Measurements from ENCODE around the gene BCOR.

Gene BCOR

DNA sequence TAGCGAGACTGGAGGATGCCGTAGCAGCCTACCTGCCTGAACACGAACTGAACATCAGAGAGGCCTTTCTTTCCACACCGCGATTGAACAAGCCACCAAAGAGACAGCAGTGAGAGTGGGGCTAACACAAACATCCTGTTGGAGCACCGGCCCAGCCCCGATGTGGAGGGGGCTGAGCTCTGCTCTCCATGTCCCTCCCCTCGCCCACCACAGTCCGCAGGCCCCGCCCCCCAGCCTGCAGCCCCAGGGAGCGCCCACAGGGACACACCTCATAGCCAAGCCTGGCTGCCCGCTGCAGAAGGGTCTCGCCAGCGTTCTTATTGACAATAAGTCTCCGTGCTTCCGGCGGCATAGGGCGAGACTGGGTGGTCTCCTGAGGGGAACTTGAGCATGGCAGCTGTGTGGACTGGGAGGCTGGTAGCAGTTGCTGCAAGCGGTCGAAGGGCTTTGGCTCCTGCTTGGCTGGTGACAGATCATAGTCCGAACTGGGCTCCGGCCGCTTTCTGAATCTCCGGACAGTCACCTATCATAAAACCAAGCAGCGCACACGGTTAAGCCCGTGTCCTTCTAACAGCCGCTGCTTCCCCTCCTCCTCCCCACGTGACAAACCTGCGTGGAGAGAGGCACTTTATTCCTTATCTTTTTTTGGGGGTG is 35.8 kb downstream of the BCOR start:
- DNase-seq = no peak

DNA sequence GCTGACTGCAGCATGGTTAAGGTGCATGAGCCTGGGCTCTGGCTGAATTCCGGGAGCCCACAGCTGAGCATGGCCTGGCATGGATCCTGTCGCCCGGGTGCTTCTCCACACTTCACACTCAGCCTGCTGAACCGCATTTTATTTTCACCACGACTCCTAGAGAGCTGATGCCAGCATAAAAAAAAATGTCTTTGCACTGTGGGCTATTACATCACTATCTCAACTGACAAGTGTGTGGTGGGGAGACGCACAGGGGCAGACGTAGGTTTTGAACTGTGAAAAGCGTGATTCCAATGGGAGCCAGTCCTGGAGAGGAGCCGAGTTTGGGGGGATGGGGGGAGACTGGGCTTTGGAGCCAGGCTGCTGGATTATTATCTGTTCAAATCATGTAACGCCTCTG is 36.8 kb downstream of the BCOR start:
- DNase-seq = no peak

DNA sequence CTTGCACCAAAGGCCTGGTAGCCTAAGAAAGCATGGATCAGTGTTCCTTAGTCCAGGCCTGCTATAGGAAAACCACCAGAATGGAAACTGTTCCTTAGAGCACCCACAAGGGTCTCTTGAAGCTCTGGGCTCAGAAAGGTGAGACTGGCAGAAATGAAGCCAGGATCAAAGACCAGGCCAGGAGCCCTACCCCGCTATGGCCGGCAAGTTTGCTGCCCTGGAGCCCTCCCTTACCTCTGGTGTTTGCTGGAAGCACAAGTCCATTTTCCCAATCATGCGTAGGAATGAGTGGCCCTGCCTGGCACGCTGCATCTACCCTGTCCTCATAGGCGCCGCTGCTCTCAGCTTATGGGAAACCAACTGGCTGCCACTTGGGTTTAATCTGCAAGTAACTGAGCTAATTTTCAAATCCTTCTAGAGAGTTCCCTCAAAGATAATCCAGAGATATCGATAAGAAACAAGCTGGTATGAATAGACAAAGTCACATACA is 37.4 kb downstream of the BCOR start:
- no peak for DNase-seq

DNA sequence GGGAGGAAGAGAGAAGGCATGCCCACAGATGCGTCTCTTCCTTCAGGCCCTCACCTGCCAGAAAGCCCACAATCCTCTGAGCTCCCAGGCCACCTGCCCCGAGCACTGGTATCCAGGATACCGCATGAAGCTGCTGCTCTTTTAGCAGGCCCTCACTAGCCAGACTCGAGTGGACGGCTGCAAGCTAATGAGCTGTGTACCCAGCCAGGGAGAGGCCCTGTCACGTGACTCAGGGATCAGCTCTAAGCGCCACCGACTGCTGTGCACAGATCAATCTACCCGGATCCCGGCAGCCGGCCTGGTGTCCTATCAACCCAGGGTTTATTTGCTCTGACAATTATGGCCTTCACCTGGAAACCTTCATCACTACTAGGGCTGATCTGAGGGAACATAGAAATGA is 39.0 kb downstream of the BCOR start:
- DNase-seq = no peak

DNA sequence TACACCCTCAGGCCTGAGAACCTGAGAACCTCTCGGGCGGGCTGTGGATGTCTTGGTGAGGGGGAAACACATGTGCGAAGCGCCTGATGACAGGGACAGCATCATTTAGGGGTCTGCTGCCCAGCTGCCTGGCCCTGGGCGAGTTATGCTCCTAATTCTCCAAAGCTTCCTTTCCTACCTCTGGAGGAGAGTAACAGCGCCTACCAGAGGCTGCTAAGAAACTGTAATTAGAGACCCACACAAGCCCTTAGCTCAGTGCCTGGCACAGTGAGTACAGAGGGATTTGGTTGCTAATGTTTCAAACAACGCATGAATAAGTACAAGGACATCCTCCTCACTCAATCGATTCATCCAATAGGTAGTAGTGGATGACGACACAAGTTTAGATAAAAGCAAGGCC is 40.4 kb downstream of the BCOR start:
- no peak for DNase-seq

DNA sequence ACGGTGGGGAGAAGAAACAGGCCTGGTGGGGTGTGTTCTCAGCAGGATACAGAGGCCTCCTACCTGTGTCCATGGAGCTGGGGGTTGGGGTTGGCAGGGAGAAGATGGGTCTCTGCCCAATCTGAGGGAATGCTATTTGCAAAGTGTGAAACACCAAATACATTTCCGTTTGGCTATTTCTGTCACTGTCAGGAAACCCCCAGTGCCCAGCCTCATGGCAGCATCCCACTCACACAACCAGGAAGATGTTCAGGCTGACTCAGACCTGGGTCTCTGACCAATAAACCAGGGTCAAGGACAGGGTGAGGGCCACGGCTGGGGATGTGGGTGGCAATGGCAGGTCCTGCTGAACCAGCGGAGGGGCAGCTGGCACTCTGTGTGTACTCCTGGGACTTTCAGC is 41.3 kb downstream of the BCOR start:
- no peak for DNase-seq

DNA sequence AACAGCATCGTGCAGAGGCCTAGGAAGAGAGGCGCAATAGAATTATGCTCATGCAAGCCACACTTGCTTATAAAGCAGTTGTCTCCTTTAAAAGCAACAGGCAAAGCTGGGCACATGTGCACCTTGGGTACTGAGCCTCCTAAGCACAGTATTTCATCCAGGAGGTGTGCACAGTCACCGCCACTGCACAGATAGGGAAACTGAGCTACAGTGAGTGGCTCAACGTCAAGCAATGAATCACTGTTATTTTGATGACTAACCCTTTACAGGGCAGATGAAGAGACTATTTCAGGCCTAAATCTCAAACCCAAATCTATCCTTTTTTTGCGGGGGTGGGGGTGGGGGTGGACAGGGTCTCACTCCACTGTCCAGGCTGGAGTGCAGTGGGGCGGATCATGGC is 42.3 kb downstream of the BCOR start:
- no peak for DNase-seq

DNA sequence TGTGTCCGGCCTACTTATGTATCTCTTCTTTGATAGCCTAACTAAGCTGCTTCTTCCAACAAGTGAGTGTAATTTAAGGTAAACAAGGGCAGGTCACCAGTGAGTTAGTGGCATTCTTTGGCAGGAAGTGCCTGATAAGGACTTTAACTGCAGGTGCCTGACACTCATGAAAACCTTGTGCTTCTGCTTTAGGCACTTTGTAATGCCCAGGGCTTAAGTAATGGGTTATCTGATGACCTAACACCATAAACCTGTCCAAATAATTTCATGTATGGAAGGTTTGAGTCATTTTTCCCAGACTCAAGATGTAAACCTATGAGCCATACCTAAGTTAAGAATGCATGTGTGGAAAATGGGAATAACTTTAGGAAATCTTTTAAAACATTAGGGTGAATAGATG is 43.0 kb downstream of the BCOR start:
- DNase-seq = no peak

DNA sequence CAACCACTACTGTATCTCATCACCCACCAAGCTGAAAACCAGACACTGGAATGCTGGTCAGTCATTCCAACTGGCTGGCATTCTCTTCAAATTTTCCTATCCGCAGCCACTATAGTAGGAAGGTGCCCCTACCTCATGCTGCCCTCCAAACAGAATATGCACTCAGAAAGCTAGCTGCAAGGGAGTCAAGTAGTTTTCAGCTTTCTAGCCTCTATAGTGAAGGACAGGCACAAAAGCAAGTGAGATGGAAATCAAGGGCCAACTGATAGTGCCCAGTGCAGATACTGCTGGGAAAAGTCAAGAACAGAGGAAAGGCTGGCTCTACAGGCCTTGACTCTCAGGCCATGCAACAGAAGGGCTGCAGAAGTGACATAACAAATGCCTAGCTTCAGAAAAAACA is 47.2 kb downstream of the BCOR start:
- DNase-seq = no peak

DNA sequence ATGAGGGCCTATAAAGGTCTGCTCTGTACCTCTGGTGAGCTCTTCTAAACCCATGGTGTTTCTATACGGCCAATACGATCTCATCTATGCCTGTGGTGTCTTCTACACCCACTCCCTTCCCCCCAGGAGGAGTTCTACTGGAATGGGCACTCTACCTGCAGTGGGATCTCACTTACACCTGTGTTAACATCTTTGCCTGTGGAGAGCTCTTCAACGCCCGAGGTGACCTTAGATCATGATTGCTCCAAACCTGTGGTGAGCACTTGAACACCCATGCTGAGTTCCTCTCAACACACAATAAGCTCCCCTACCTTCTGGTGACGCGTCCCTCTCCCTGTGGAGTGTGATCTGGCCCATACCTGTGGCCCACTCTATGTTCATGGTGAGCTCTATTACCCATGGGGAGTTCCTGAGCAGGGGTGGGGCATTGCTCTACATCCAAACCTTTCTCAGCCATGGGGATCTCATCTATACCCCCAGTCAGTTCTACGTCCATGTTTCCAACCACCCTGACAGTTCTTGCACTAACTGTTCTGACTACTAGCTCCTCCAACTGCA is 48.6 kb downstream of the BCOR start:
- no peak for DNase-seq

DNA sequence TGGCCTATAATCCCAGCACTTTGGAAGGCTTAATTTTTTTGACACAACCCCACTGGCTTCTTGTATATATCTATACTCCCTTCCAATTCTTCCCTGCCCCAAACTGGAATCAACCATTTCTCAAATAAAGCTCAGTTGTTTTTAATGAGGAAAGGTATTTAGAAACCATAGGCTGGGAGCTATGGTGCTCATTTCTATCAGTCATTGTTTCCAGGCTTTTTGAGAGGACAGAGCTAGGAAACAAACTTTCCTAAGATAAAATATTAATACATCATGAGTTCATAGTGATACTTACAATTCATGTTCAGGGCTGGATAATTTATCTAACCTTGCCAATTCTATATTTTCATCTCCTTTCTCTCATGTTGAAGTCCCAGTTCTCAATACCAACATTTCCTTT is 50.3 kb downstream of the BCOR start:
- DNase-seq = no peak

DNA sequence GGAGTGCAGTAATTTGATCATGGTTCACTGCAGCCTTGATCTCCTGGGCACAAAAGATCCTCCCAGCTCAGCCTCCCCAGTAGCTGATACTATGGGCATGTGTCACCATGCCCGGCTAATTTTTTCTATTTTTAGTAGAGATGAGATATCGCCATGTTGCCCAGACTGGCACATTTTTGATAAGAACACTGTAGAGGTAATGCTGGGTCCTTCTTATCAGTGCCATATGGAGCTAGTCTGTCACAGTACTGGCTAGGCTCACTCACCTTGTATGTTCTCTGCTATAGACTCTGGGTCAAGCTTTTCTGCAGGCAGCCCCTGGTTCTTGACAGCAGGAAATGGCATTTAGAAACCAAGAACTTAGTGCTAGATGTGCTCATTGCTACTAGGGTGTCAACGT is 53.9 kb downstream of the BCOR start:
- DNase-seq = no peak

DNA sequence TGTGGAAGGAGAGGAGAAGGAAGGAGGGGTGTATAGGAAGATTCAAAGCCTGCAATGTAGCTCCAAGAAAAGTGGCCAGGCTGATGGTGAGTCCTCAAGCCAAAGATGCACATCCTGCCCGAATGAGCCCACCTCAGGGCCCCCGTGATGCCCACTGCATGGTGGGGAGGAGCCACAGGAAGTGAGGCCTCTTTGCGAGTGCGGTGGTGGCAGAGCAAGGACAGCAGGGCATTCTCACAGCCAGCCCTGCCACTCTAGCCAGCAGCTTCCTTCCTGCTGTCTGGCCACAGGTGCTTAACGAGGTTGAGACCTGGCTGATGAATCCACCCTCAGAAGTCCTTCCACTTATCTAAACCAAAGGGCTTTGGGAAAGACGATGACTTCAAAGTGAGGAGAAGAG is 55.8 kb downstream of the BCOR start:
- DNase-seq = no peak

DNA sequence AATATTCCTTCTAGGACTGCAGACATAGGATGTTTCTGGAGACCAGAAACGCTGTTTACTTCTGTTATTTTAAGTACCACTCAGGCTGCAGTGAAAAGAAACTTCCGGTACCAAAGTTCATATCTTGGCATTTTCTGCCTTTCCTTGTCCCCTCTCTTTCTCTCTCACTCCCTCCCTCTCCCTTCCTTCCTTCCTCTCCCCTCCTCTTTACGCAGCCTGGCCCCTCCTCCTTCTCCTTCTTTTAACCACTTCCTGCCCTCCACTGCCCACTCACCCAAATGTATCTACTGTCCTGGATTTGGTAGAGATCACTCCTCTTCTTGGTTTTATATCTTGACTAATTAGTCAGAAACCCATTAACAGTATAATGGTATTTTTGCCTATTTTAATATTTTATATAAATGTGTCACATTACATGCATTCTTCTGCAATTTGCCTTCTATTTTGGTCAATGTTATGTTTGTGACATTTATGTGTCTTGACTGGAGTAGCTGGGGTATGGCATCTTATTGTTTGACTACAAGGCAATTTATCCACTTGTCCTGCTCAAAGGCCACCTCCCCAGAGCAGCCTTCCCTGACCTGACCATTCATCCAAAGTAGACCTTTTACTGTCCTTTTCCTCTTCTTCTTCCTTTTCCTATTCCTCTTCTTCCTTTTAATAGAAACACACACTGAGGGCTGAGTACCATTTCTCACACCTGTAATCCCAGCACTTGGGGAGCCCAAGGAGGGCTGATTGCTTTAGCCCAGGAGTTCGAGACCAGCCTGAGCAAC is 56.9 kb downstream of the BCOR start:
- DNase-seq = no peak

DNA sequence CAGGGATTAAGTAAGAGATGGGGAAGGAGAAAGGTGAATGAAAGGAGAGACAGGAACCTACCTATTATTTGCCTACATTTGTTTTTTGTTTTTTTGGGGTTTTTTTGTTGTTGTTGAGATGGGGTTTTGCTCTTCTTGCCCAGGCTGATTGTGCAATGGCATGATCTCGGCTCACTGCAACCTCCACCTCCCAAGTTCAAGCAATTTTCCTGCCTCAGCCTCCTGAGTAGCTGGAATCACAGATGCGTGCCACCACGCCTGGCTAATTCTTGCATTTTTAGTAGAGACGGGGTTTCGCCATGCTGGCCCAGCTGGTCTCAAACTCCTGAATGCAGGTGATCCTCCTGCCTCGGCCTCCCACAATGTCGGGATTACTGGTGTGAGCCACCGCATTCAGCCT is 57.9 kb downstream of the BCOR start:
- no peak for DNase-seq

DNA sequence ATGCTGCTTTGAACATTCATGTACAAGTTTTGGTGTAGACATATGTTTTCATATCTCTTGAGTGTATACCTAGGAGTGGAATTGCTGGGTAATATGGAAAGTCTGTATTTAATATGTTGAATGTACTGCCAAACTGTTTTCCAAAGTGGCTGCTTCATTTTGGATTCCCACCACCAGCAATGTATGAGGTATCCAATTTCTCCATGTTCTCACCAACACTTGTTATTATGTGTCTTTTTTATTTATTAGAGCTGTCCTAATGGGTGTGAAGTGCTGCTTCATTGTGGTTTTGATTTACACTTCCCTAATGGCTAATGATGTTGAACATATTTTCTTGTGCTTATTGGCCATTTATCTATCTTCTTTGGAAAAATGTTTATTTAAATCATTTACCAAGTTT is 60.4 kb downstream of the BCOR start:
- no peak for DNase-seq

DNA sequence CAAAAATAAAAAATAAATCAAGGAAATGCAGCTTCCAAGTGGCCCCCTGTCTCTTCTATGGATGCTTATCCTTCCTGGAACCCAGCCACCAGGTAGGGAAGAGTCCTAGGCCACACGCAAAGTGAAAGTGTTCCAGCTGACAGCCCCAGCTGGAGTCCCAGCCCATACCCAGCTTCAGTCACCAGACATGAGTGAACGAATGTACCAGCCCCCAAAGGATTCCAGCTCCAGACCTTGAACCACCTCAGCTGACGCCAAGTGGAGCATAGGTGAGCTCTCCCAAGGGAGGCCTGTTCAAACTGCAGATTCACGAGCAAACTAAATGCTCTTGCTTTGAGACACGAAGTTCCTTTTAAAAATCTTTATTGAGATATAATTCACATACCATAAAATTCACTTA is 62.0 kb downstream of the BCOR start:
- no peak for DNase-seq

DNA sequence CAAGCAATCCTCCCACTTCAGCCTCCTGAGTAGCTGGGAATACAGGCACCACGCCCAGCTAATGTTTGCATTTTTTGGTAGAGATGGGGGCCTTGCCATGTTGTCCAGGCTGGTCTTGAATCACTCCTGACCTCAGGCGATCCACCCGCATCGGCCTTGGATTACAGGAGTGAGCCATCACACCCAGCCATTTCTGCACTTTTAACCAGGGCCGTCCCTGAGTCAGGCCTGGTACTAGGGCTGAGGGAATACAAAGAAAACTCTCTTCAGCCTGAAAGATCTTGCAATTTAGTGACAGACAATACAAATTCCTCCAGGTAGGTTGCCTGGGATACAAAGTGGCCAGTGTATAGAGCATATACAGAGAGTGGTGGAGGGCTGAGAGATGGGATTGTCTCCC is 65.8 kb downstream of the BCOR start:
- DNase-seq = no peak

DNA sequence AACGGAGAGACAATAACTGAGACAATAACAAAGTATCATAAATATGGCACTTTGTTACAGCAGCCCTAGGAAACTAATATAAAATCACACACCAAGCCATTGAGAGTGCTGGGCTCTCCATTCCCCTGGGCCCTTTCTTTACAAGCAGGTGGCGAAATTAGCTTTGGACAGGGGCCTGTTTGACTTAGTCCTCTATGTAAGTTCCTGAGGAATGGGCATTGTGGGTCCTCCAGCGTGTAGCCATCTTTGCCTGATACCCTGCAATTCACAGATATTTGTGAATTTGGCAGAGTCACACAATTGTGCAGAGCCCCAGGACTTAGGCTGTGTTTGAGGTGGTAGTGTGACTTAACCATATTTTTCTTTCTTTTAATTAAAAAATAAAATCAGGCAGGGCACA is 67.6 kb downstream of the BCOR start:
- DNase-seq = no peak

DNA sequence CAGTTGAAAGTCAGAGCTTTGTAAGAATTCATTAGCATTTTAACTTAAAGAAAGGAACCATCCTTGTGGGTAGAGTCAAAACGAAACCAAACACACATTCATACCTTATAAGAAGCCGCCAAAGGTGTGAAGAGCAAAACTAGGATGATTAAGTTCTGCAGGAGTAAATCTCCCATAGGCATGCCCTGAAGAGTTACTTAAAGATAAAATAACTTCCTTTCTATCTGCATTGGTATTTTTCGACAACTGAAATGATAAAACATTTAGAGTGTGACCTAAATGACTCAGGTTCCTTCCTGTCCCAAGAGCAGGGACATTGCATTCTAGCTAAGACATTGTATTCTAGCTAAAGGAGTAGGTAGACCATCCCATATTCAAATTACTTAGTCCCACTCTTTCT is 75.3 kb downstream of the BCOR start:
- no peak for DNase-seq

DNA sequence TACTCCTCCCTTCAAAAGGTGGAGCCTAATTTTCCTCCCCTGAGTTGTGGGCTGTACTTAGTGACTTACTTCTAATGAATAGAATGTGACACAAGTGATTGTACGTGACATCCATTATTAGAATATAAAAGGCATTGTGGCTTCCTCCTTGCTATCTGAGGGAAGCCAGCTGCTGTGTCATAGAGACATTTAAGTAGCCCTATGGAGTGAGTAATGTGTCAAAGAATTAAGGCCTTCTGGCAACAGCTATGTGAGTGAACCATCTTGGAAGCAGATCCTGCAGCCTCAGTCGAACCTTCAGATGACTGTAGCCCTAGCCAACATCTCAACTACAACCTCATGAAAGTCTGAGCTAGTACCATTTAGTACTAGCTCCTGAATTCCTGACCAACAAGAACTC is 76.1 kb downstream of the BCOR start:
- no peak for DNase-seq

DNA sequence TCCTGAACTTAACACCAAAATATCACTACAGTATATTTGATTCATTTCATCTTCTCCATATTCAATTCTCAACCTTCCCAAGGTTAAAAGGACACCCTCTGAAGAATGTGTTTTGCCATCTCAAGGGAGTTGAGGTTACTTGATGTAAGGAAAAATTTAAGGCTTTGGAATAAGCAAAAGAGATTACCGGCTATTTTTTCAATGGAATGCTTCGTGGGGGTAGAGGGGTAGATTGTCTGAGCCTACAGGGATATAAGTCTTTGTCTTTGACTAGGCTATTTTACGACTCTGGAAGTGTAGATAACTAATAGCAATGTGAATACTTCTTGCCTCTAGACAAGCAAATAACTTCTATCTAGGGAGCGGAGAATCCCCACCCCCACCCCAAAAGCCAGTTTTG is 78.2 kb downstream of the BCOR start:
- DNase-seq = no peak

DNA sequence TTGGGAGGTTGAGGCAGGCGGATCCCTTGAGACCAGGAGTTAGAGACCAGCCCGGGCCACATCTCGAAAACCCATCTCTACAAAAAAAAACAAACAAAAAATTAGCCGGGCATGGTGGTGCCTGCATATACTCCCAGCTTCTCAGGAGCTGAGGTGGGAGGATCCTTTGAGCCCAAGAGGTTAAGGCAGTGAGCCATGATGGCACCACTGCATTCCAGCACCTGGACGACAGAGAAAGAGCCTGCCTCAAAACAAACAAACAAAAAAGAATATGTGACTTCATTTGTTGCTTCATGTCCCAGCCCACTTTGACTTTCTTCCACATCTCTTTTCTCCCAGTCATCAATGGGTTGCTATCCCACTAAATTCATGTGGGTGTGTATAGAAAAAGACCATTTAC is 79.7 kb downstream of the BCOR start:
- no peak for DNase-seq

DNA sequence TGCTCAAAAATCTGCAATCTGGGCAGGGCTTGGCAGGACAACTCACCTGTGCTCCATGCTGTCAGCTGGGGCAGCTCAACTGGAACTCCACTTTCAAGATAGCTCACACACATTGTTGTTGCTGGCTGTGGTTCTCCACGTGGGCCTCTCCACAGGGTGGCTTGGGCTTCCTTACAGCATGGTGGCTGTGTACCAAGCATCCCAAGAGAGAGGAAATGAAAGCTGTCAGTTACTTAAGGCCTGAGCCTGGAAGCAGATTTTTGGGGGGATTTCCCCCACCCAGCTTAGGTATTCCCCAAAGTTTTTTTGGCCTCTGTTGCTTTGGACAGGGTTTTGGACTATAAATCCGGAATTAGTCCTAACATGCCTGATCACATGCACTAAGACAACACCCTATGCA is 81.0 kb downstream of the BCOR start:
- no peak for DNase-seq

DNA sequence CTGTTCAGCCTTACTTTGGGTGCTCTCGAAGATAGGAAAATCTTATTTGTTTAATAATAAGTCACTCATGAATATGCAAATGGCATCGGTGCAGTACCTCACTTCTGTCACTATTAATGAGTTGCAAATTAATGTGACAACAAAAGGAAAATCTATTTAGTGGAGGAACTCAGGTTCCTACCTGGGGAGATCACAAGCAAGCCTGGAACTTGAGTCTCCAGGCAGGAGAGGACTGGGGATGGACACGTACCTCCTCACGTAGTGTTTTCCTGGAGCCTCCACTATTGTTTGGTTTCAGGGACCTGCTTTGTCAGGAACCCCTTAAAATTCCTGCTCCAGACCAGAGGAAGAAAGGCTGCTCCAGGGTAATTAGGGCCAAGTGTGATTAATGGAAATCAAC is 82.1 kb downstream of the BCOR start:
- DNase-seq = no peak
